Testis (tissue), 3 donors: ENCODE data around the gene OXSM. TPM values are rescaled to one million over a fixed set of nuclear protein-coding genes. Genes with fewer than 3 reads are reported as not detected.

ENCODE experiments used
- DNase-seq: peaks from one replicate; pipeline ENCODE4 v3.0.0-alpha.2; 2019
- H3K27ac ChIP-seq, 2 donors: fragments of 200-600 bp; sonication (generic); one replicate each; pipeline ENCODE4 v1.5.1; 2019
- H3K27me3 ChIP-seq: fragments of 200-600 bp; sonication (generic); one replicate; pipeline ENCODE4 v1.5.1; 2019
- H3K36me3 ChIP-seq: fragments of 200-600 bp; sonication (generic); one replicate; pipeline ENCODE4 v1.5.1; 2017; ENCODE audit warnings: low read depth; ENCODE audit errors: missing control alignments
- H3K4me1 ChIP-seq: fragments of 200-600 bp; sonication (generic); one replicate; pipeline ENCODE4 v1.5.1; 2019
- H3K4me3 ChIP-seq, 2 donors: fragments of 200-600 bp; sonication (generic); one replicate each; pipeline ENCODE4 v1.5.1; 2017 to 2019
- H3K9me3 ChIP-seq: fragments of 200-600 bp; sonication (generic); one replicate; pipeline ENCODE4 v1.5.1; 2017
- CTCF ChIP-seq, 3 experiments: fragments of 450-650 bp in 2 of 3; fragments of 200-600 bp in 1 of 3; sonication (generic) in 1 of 3; IDR thresholded peaks; one replicate each; pipeline ENCODE4 v1.5.1; 2016 to 2019; ENCODE audit warnings: antibody characterized with exemption in 3 of 3, mild to moderate bottlenecking in 2 of 3, moderate library complexity in 1 of 3
- POLR2A ChIP-seq: fragments of 450-650 bp; IDR thresholded peaks from one replicate; pipeline ENCODE4 v1.6.1; 2017; ENCODE audit warnings: antibody characterized with exemption, mild to moderate bottlenecking, moderate library complexity
- WGBS, 2 donors: methylation state at CpG; one replicate each; pipeline ENCODE4 v1.1.5; 2018; 5-methylcytosine and 5-hydroxymethylcytosine counted together
- intact Hi-C: fragments of 100-400 bp; cut with DNase I; formaldehyde crosslinking; loops from one replicate; pipeline ENCODE4 v1.15.1; 2023; ENCODE audit warnings: low total_unique reads
- polyA plus RNA-seq: library from polyadenylated mRNA; stranded (reverse); fragments of 350-450 nt; fragmentation: Illumina TruSeq; extraction: RNeasy Lipid Tissue Mini Kit (QIAGEN cat#74804); gene quantifications from one replicate; pipeline ENCODE4 v1.2.3, GENCODE V29; 2014; ENCODE audit warnings: low read depth, low replicate concordance; ENCODE audit not compliant: insufficient read depth
- total RNA-seq, 2 donors: library from RNA; depleted of rRNA; stranded (reverse); fragments of >200 nt; gene quantifications; one replicate each; pipeline ENCODE4 v1.2.3, GENCODE V29; 2016

The OXSM gene
- total and polyA plus RNA-seq, 3 donors from 2014 or later: 21.9 to 27.8 (median 26.1) TPM

- no peaks in the 10 kb centered on the region for H3K4me1 ChIP-seq
- TF ChIP-seq POLR2A (no peak), CTCF (IDR thresholded peaks at IDR 0.05) (no peak)
- no peak overlapping the region for H3K27ac ChIP-seq
- H3K36me3 ChIP-seq: no peaks in the 10 kb centered on the region
- no peak overlapping the region for H3K4me3 ChIP-seq
- DNase-seq: no peak
- H3K27me3 ChIP-seq: no peaks in the 10 kb centered on the region
- no peaks in the 10 kb centered on the region for H3K9me3 ChIP-seq
- WGBS, 2 donors: 73 to 75% methylated on average over 6 of the region's 6 CpGs
- intact Hi-C loops: no loop called here
Observed at GRCh38 chr3:25830373-25831280, 40.7 kb downstream of the OXSM start.

GRCh38 chr3:25831578-25831977 lies 41.7 kb downstream of the OXSM start:
- H3K27me3 ChIP-seq: no peaks in the 10 kb centered on the region
- no peak overlapping the region for H3K27ac ChIP-seq
- no peak overlapping the region for H3K4me3 ChIP-seq
- intact Hi-C loops: no loop called here
- no peaks in the 10 kb centered on the region for H3K9me3 ChIP-seq
- no peak for TF ChIP-seq CTCF (IDR thresholded peaks at IDR 0.05)
- no peak for TF ChIP-seq POLR2A
- H3K36me3 ChIP-seq: no peaks in the 10 kb centered on the region
- no peaks in the 10 kb centered on the region for H3K4me1 ChIP-seq
- WGBS, 2 donors: 13 to 25% methylated on average over 3 of the region's 3 CpGs
- no peak for DNase-seq

GRCh38 chr3:25834346-25834745 lies 44.5 kb downstream of the OXSM start:
- intact Hi-C loops: no loop called here

GRCh38 chr3:25836579-25836978 lies 46.7 kb downstream of the OXSM start:
- H3K36me3 ChIP-seq: no peaks in the 10 kb centered on the region
- no peaks in the 10 kb centered on the region for H3K9me3 ChIP-seq
- H3K27me3 ChIP-seq: no peaks in the 10 kb centered on the region
- no peaks in the 10 kb centered on the region for H3K4me1 ChIP-seq
- DNase-seq: no peak
- H3K4me3 ChIP-seq: no peak overlapping the region
- intact Hi-C loops: no loop called here
- TF ChIP-seq POLR2A (no peak), CTCF (IDR thresholded peaks at IDR 0.05) (no peak)
- 87 to 92% methylated on average over 2 of the region's 2 CpGs for WGBS, 2 donors
- H3K27ac ChIP-seq: no peak overlapping the region

More at GRCh38 chr3:25834346-25834745, 44.5 kb downstream of the OXSM start:
- Histone ChIP-seq H3K27ac (no peak overlapping the region), H3K4me3 (no peak overlapping the region), H3K4me1 (no peaks in the 10 kb centered on the region), H3K27me3 (no peaks in the 10 kb centered on the region), H3K9me3 (no peaks in the 10 kb centered on the region), H3K36me3 (no peaks in the 10 kb centered on the region)
- DNase-seq: no peak
- TF ChIP-seq CTCF (IDR thresholded peaks at IDR 0.05): no peak

- Histone ChIP-seq H3K9me3 (no peaks in the 10 kb centered on the region), H3K36me3 (no peaks in the 10 kb centered on the region), H3K27me3 (no peaks in the 10 kb centered on the region), H3K4me3 (no peak overlapping the region), H3K4me1 (no peaks in the 10 kb centered on the region), H3K27ac (no peak overlapping the region)
- no peak for DNase-seq
- 0% methylated on average over 1 of the region's 1 CpG; no CpG with 5 or more reads in 1 of the 2 donors for WGBS, 2 donors
- TF ChIP-seq POLR2A (no peak), CTCF (IDR thresholded peaks at IDR 0.05) (no peak)
- intact Hi-C loops: no loop called here
Observed at GRCh38 chr3:25837038-25837437, 47.1 kb downstream of the OXSM start.
